GM18526 (cell line): ENCODE results near the gene EPB41L5.

Source experiments
- POLR2A ChIP-seq: IDR thresholded peaks from 3 replicates; pipeline ENCODE4 v1.6.1; 2011; ENCODE audit not compliant: insufficient read length; ENCODE audit errors: extremely low read depth

EPB41L5 gene

DNA sequence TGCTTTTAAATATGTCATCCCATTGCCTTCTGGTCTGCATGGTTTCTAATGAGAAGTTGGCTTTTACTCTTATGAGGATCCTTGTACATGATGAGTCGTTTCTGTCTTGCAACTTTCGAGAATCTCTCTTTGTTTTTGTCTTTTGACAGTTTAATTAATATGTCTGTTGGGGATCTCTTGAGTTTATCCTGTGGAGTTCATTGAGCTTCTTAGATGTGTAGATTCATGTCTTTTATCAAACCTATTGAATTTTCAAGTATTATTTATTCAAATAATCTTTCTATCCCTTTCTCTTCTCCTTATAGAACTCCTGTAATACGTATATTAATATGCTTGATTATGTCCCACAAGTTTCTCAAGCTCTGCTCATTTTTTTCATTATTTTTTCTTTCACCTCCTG is 142.4 kb downstream of the EPB41L5 start:
- no peak for TF ChIP-seq POLR2A

DNA sequence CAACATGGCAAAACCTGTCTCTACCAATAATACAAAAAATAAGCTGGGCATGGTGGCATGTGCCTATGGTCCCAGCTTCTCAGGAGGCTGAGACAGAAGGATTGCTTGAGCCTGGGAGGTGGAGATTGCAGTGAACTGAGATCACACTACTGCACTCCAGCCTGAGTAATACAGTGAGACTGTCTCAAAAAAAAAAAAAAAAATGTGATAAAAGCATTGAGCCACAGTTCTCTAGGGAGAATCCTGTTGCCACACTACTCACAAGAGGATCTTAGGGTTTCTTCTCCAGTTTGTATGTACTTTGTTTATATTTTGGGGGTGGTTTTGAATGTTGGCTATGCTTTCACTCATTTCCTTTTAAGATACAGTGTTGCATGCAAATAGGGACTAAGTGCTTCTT is 148.3 kb downstream of the EPB41L5 start:
- TF ChIP-seq POLR2A = no peak

- TF ChIP-seq POLR2A = no peak
These were observed 149.8 kb downstream of the EPB41L5 start for GRCh38 chr2:120162716-120163115.

GRCh38 chr2:120167272-120167671 is 154.4 kb downstream of the EPB41L5 start:
- TF ChIP-seq POLR2A = no peak

GRCh38 chr2:120169020-120169419 is 156.1 kb downstream of the EPB41L5 start:
- TF ChIP-seq POLR2A = no peak

DNA sequence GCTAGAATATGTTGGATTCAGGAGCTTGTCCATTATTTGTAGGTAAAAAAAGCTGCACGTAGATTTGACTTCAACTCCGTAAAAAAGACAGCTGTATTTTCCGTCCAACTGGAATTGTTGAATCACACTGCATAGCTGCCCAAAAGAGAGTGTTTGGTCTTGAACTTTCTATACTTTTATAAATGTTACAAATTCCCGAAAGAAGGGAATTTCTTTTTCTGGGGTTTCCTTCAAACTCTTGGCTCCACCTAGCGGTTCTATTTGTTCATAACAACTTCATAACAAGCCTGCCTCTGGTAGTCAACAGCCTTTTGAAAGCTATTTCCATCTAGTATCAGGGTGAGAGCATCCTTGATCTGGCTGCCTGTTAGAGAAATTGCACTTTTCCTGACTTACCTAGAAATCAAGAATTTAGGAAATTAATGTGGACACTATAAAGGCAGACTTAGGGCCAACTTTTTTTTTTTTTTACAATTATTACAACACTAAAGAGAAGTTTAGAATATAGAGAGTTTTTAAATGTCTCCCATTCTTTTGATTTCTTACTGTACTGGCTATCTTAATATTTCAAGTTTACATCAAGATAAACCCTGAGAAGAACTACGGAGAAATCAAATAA is 162.2 kb downstream of the EPB41L5 start:
- TF ChIP-seq POLR2A = no peak

GRCh38 chr2:120176526-120176925 is 163.6 kb downstream of the EPB41L5 start:
- no peak for TF ChIP-seq POLR2A

DNA sequence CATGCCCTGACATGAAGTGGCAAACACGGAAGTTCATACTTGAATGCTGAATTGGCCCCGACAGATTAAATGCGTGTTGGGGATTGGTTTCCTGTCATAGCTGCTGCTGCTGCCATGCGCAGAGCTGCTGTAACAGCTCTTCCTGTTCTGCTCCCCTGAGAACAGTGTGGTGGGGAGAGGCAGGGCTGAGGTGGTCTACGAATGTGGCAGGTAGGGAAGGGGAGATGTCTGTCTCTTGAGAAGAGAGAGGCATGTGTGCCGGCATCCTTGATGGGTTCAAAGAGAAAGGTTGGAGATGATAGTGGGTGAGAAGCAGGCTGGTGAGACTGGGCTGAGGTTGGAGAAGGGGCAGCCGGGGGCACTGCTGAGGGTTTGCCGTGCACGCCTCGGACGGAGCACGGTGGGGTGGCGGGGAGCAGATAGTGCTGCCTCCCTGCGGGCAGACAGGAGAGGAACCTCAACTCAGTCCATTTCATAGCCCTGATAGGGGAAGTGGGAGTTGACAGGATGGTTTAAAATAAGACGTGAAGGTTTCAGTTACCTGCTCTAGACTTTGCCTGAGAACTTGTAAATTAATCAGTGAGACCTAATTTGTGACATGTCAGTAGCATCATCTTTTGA is 164.2 kb downstream of the EPB41L5 start:
- peak; percentile 87 for TF ChIP-seq POLR2A

- no peak for TF ChIP-seq POLR2A
These were observed 165.1 kb downstream of the EPB41L5 start for GRCh38 chr2:120177973-120178372.

DNA sequence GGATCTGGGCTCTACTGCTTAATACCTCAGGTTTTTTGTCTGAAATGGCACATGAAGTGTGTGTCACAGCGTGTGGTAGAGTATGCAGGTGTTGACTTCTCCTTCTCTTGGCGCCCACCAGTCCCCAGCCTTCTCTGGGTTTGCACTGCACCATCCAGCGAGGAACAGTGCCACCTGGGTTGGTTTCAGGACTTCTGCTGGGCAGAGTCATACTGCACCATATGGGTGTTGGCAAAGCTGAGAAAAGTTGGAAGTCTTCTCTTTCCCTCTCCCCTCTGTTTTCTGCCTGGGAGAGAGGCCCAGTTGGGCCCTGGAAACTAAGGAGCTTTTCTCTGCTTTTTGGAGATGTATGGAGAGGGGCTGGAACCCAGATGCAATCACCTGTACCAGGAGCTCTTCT is 166.5 kb downstream of the EPB41L5 start:
- no peak for TF ChIP-seq POLR2A

DNA sequence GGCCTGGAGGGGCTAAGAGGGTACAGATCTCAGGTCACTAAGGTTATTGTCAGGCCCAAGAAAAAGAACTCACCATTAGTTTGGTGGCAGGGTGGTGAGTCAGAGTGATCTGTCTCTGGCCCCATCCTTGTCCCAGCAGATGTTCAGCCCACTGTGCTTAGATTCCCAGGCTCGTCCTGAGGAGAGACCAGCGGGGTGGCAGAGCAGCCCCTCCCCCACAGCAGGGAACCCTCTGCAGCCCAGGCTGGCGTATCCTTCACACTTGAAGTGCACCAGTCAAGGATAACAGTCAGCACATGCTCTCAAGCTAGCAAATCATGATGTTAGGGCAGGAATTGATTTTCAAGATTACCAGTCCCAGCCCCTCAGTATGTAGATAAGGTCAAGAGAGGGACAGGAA is 167.2 kb downstream of the EPB41L5 start:
- no peak for TF ChIP-seq POLR2A

- TF ChIP-seq POLR2A = no peak
These were observed 169.2 kb downstream of the EPB41L5 start for GRCh38 chr2:120182019-120182560.

DNA sequence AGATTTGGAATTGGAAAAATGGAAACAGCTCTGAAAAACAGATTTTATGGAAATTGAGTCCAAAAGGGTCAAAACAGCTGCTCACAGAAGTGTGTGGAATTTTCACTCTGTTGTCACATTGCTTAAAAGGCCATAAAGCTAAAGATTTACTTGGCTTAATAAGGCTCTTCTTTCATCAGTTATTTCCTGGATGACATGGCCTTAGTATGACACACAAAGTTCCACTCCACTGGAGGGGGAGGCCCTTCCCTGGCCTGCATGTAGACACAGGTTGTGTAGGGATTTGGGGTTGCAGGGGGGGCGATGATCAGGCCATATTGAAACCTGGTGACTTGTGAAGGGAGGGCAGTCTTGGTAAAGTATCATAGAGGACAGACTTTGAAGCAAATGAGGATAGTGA is 176.3 kb downstream of the EPB41L5 start:
- TF ChIP-seq POLR2A = no peak

DNA sequence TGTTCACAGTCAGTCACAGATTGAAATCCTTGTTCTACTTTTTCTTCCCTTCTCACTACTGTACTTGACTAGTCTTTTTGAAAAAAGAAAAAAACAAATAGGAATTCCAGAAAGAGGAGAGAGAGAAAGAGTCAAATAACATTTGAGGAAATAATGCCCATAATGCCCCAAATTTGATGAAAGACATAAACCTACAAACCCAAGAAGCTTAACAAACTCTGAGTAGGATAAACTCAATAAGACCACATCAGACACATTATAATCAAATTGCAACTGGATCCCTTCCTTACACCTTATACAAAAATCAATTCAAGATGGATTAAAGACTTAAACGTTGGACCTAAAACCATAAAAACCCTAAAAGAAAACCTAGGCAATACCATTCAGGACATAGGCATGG is 179.4 kb downstream of the EPB41L5 start:
- no peak for TF ChIP-seq POLR2A

- TF ChIP-seq POLR2A = no peak
These were observed 182.7 kb downstream of the EPB41L5 start for GRCh38 chr2:120195553-120195952.

DNA sequence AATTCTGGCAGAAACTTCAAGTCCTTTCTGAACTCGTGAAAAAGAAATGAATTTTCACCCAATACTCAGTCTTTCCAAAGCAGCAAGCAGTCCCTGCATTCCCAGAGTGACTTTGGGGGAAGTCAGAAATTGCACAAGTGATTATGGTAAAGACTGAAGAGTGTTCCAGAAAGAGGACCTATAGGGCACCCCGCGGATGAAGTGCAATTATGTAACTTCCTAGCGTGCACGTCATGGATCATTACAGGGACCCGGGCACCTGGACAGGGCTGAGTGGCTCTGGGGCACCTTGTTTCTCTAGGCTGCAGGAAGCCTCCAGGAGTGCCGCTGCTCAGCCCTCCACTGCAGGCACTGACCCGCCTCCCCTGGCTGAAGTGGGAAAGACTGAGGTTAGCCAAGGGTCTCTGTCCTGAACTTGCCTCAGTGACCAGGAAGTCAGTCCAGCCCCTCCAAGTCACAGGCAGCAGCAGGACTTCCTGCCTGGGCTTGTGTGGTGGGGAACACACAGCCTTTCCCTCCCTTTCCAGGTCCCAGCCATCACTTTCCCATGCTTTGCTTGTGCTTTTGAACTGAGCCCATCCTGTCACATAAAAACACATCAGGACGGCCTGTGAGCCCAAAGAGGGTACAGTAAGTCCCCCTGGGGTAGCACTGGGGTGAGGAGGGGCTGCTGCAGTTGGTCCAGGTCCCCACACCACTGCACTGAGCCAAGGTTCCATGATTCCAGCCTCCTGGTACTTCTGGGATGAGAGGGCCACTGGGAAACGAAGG is 190.6 kb downstream of the EPB41L5 start:
- TF ChIP-seq POLR2A = no peak
